Sigmoid colon (tissue), 4 donors: ENCODE measurements around the gene CT47C1.

Source experiments
- CTCF ChIP-seq, 4 experiments: fragments of 450-650 bp in 3 of 4; fragments of 200-600 bp in 1 of 4; IDR thresholded peaks; one replicate each; pipeline ENCODE4 v1.5.1; 2016 to 2019; ENCODE audit warnings: antibody characterized with exemption in 4 of 4, mild to moderate bottlenecking in 3 of 4, moderate library complexity in 2 of 4
- POLR2AphosphoS5 ChIP-seq, 4 donors: sonication (generic); formaldehyde crosslinking; IDR thresholded peaks; one replicate each; pipeline ENCODE4 v1.6.1; 2017; ENCODE audit warnings: antibody characterized with exemption in 4 of 4

- TF ChIP-seq CTCF (IDR thresholded peaks at IDR 0.05) (no peak), POLR2AphosphoS5 (IDR thresholded peaks at IDR 0.05) (no peak)
Observed at GRCh38 chrX:119030990-119031389, 41.8 kb upstream of the CT47C1 start.
